GM23248 (cell line): ENCODE results near the gene TMEM131.
"Not testable (repeated sequence)": the region's sequence is repeated elsewhere in the genome, so short reads cannot be mapped to it uniquely, and the experiment has no call there.

Source experiments
- EZH2 ChIP-seq: fragments of 200-600 bp; sonication (generic); IDR thresholded peaks from 2 replicates; pipeline ENCODE4 v1.6.1; 2018; ENCODE audit warnings: antibody characterized with exemption, mild to moderate bottlenecking; ENCODE audit not compliant: insufficient read depth, poor library complexity, severe bottlenecking
- EZH2phosphoT487 ChIP-seq: fragments of 200-600 bp; sonication (generic); IDR thresholded peaks from 2 replicates; pipeline ENCODE4 v1.6.1; 2018; ENCODE audit warnings: antibody characterized with exemption, moderate library complexity, mild to moderate bottlenecking, low read depth; ENCODE audit not compliant: insufficient read depth

DNA sequence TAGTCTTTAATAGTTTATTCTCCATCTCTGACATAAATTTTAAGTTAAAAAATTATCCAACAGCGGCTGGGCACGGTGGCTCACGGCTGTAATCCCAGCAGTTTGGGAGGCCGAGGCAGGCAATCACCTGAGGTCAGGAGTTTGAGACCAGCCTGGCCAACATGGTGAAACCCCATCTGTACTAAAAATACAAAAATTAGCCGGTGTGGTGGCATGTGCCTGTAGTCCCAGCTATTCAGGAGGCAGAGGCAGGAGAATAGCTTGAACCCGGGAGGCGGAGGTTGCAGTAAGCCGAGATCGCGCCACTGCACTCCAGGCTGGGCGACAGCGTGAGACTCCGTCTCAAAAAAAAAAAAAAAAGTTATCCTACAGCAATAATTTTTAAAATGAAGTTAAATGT is 39.0 kb downstream of the TMEM131 start:
- not testable (repeated sequence) for TF ChIP-seq EZH2, EZH2phosphoT487
